HEK293 (cell line): ENCODE results near the gene EGR2.

ENCODE experiments used
- FEZF1 ChIP-seq: fragments of 450-650 bp; formaldehyde crosslinking; IDR thresholded peaks from 2 replicates; pipeline ENCODE4 v1.5.1; 2016; ENCODE audit warnings: missing biosample characterization, missing genetic modification characterization
- GFI1B ChIP-seq: fragments of 450-650 bp; formaldehyde crosslinking; IDR thresholded peaks from 2 replicates; pipeline ENCODE4 v1.5.1; 2016; ENCODE audit warnings: missing biosample characterization, missing genetic modification characterization
- GLI4 ChIP-seq: fragments of 450-650 bp; formaldehyde crosslinking; IDR thresholded peaks from 2 replicates; pipeline ENCODE4 v1.5.1; 2016; ENCODE audit warnings: missing biosample characterization, missing genetic modification characterization
- GLIS2 ChIP-seq: fragments of 450-650 bp; formaldehyde crosslinking; IDR thresholded peaks from 2 replicates; pipeline ENCODE4 v1.5.1; 2016; ENCODE audit warnings: missing biosample characterization, missing genetic modification characterization
- HIC1 ChIP-seq: fragments of 450-650 bp; formaldehyde crosslinking; IDR thresholded peaks from 2 replicates; pipeline ENCODE4 v1.5.1; 2016; ENCODE audit warnings: missing biosample characterization, missing genetic modification characterization
- KLF10 ChIP-seq: fragments of 450-650 bp; IDR thresholded peaks from 2 replicates; pipeline ENCODE4 v1.5.1; 2018; ENCODE audit warnings: missing biosample characterization, mild to moderate bottlenecking, missing genetic modification characterization
- MZF1 ChIP-seq: fragments of 450-650 bp; formaldehyde crosslinking; IDR thresholded peaks from 2 replicates; pipeline ENCODE4 v1.5.1; 2017; ENCODE audit warnings: missing biosample characterization, missing genetic modification characterization, borderline replicate concordance
- OSR2 ChIP-seq: fragments of 450-650 bp; formaldehyde crosslinking; IDR thresholded peaks from 2 replicates; pipeline ENCODE4 v1.5.1; 2016; ENCODE audit warnings: missing biosample characterization, missing genetic modification characterization
- SP3 ChIP-seq: fragments of 450-650 bp; formaldehyde crosslinking; IDR thresholded peaks from 2 replicates; pipeline ENCODE4 v1.5.1; 2016; ENCODE audit warnings: missing biosample characterization, missing genetic modification characterization
- TCF7L2 ChIP-seq: IDR thresholded peaks from 2 replicates; pipeline ENCODE4 v1.6.1; 2011; ENCODE audit warnings: low read depth, mild to moderate bottlenecking, inconsistent platforms, low read length, moderate library complexity, borderline replicate concordance
- WT1 ChIP-seq: fragments of 450-650 bp; formaldehyde crosslinking; IDR thresholded peaks from 2 replicates; pipeline ENCODE4 v1.5.1; 2016; ENCODE audit warnings: missing biosample characterization, missing genetic modification characterization
- ZBTB10 ChIP-seq: fragments of 450-650 bp; formaldehyde crosslinking; IDR thresholded peaks from 2 replicates; pipeline ENCODE4 v1.5.1; 2016; ENCODE audit warnings: missing biosample characterization, missing genetic modification characterization
- ZBTB20 ChIP-seq: fragments of 450-650 bp; formaldehyde crosslinking; IDR thresholded peaks from 2 replicates; pipeline ENCODE4 v1.5.1; 2016; ENCODE audit warnings: missing biosample characterization, missing genetic modification characterization
- ZBTB26 ChIP-seq: fragments of 450-650 bp; formaldehyde crosslinking; optimal IDR thresholded peaks from 2 replicates; pipeline ENCODE3; 2016; ENCODE audit warnings: missing biosample characterization, mild to moderate bottlenecking, missing genetic modification characterization
- ZBTB8A ChIP-seq: fragments of 450-650 bp; formaldehyde crosslinking; IDR thresholded peaks from 2 replicates; pipeline ENCODE4 v1.5.1; 2016; ENCODE audit warnings: missing biosample characterization, missing genetic modification characterization
- ZEB2 ChIP-seq: fragments of 450-650 bp; formaldehyde crosslinking; IDR thresholded peaks from 2 replicates; pipeline ENCODE4 v1.5.1; 2016; ENCODE audit warnings: missing biosample characterization, missing genetic modification characterization
- ZFP37 ChIP-seq: fragments of 450-650 bp; formaldehyde crosslinking; IDR thresholded peaks from 2 replicates; pipeline ENCODE4 v1.5.1; 2016; ENCODE audit warnings: missing biosample characterization, missing genetic modification characterization
- ZNF121 ChIP-seq: fragments of 450-650 bp; formaldehyde crosslinking; IDR thresholded peaks from 2 replicates; pipeline ENCODE4 v1.5.1; 2016; ENCODE audit warnings: missing biosample characterization, missing genetic modification characterization
- ZNF140 ChIP-seq: fragments of 450-650 bp; formaldehyde crosslinking; IDR thresholded peaks from 2 replicates; pipeline ENCODE4 v1.5.1; 2016; ENCODE audit warnings: missing biosample characterization, missing genetic modification characterization
- ZNF169 ChIP-seq: fragments of 450-650 bp; formaldehyde crosslinking; IDR thresholded peaks from 2 replicates; pipeline ENCODE4 v1.5.1; 2016; ENCODE audit warnings: missing biosample characterization, missing genetic modification characterization
- ZNF174 ChIP-seq: fragments of 450-650 bp; formaldehyde crosslinking; IDR thresholded peaks from 2 replicates; pipeline ENCODE4 v1.5.0; 2017; ENCODE audit warnings: missing biosample characterization, mild to moderate bottlenecking, missing genetic modification characterization
- ZNF175 ChIP-seq: fragments of 450-650 bp; formaldehyde crosslinking; IDR thresholded peaks from 2 replicates; pipeline ENCODE4 v1.5.1; 2016; ENCODE audit warnings: missing biosample characterization, missing genetic modification characterization
- ZNF221 ChIP-seq: fragments of 450-650 bp; formaldehyde crosslinking; IDR thresholded peaks from 2 replicates; pipeline ENCODE4 v1.5.1; 2017; ENCODE audit warnings: missing biosample characterization, missing genetic modification characterization, borderline replicate concordance
- ZNF23 ChIP-seq: fragments of 450-650 bp; formaldehyde crosslinking; IDR thresholded peaks from 2 replicates; pipeline ENCODE4 v1.5.1; 2016; ENCODE audit warnings: missing biosample characterization, missing genetic modification characterization, borderline replicate concordance
- ZNF248 ChIP-seq: fragments of 450-650 bp; formaldehyde crosslinking; IDR thresholded peaks from 2 replicates; pipeline ENCODE4 v1.5.1; 2017; ENCODE audit warnings: missing biosample characterization, missing genetic modification characterization
- ZNF311 ChIP-seq: fragments of 450-650 bp; formaldehyde crosslinking; IDR thresholded peaks from 2 replicates; pipeline ENCODE4 v1.5.1; 2017; ENCODE audit warnings: missing biosample characterization, missing genetic modification characterization, borderline replicate concordance
- ZNF335 ChIP-seq: fragments of 450-650 bp; formaldehyde crosslinking; conservative IDR thresholded peaks from 2 replicates; pipeline ENCODE4 v1.5.1; 2016; ENCODE audit warnings: missing biosample characterization, missing genetic modification characterization
- ZNF354C ChIP-seq: fragments of 450-650 bp; formaldehyde crosslinking; IDR thresholded peaks from 2 replicates; pipeline ENCODE4 v1.5.1; 2016; ENCODE audit warnings: missing biosample characterization, missing genetic modification characterization, low read depth, borderline replicate concordance
- ZNF404 ChIP-seq: fragments of 450-650 bp; formaldehyde crosslinking; IDR thresholded peaks from 2 replicates; pipeline ENCODE4 v1.5.1; 2017; ENCODE audit warnings: missing biosample characterization, missing genetic modification characterization
- ZNF501 ChIP-seq: fragments of 450-650 bp; formaldehyde crosslinking; IDR thresholded peaks from 2 replicates; pipeline ENCODE4 v1.5.1; 2016; ENCODE audit warnings: missing biosample characterization, missing genetic modification characterization
- ZNF514 ChIP-seq: fragments of 450-650 bp; formaldehyde crosslinking; IDR thresholded peaks from 2 replicates; pipeline ENCODE4 v1.5.1; 2016; ENCODE audit warnings: missing biosample characterization, missing genetic modification characterization
- ZNF529 ChIP-seq: fragments of 450-650 bp; formaldehyde crosslinking; IDR thresholded peaks from 2 replicates; pipeline ENCODE4 v1.5.1; 2017; ENCODE audit warnings: missing genetic modification characterization, missing biosample characterization; ENCODE audit not compliant: insufficient replicate concordance
- ZNF610 ChIP-seq: fragments of 450-650 bp; formaldehyde crosslinking; IDR thresholded peaks from 2 replicates; pipeline ENCODE4 v1.5.1; 2016; ENCODE audit warnings: missing biosample characterization, missing genetic modification characterization, borderline replicate concordance
- ZNF623 ChIP-seq: fragments of 450-650 bp; formaldehyde crosslinking; IDR thresholded peaks from 2 replicates; pipeline ENCODE4 v1.5.1; 2016; ENCODE audit warnings: missing biosample characterization, missing genetic modification characterization
- ZNF658 ChIP-seq: fragments of 450-650 bp; formaldehyde crosslinking; IDR thresholded peaks from 2 replicates; pipeline ENCODE4; 2016; ENCODE audit warnings: missing biosample characterization, missing genetic modification characterization
- ZNF837 ChIP-seq: fragments of 450-650 bp; formaldehyde crosslinking; IDR thresholded peaks from 2 replicates; pipeline ENCODE4 v1.5.1; 2016; ENCODE audit warnings: missing biosample characterization, missing genetic modification characterization
- ZSCAN23 ChIP-seq: fragments of 450-650 bp; formaldehyde crosslinking; IDR thresholded peaks from 2 replicates; pipeline ENCODE4 v1.5.1; 2016; ENCODE audit warnings: missing biosample characterization, missing genetic modification characterization

Gene EGR2

GRCh38 chr10:62805231-62806099 lies 10.7 kb downstream of the EGR2 start (continued):
- TF ChIP-seq HIC1 (tag by site-specific recombination), result no peak
- TF ChIP-seq GLI4 (tag by site-specific recombination), result no peak
- TF ChIP-seq ZNF335 (tag by site-specific recombination), result no peak
- TF ChIP-seq ZFP37, result 0 out of 2 replicates have a peak, but pooled peaks have one; percentile 23
- peak; percentile 66 for TF ChIP-seq ZBTB20 (tag by site-specific recombination)
- no peak for TF ChIP-seq MZF1 (tag by site-specific recombination)
- no peak for TF ChIP-seq ZNF404 (tag by site-specific recombination)
- TF ChIP-seq ZNF514 (tag by site-specific recombination), result no peak
- TF ChIP-seq ZNF658 (tag by site-specific recombination), result no peak
- no peak for TF ChIP-seq ZNF140 (tag by site-specific recombination)
- no peak for TF ChIP-seq ZNF623 (tag by site-specific recombination)
- no peak for TF ChIP-seq OSR2 (tag by site-specific recombination)
- no peak for TF ChIP-seq ZNF121
- TF ChIP-seq ZNF221, result no peak
- TF ChIP-seq ZNF169 (tag by site-specific recombination), result 0 out of 2 replicates have a peak, but pooled peaks have one; percentile 40
- TF ChIP-seq ZNF248 (tag by site-specific recombination), result no peak
- peak; percentile 17; the same call in 1 of the 2 replicates for TF ChIP-seq ZNF501
- no peak for TF ChIP-seq ZNF837 (tag by site-specific recombination)
- no peak for TF ChIP-seq ZNF175 (tag by site-specific recombination)
- TF ChIP-seq ZBTB8A (tag by site-specific recombination), result no peak
- TF ChIP-seq ZNF23 (tag by site-specific recombination), result no peak
- no peak for TF ChIP-seq ZNF311 (tag by site-specific recombination)
- no peak for TF ChIP-seq ZBTB10 (tag by site-specific recombination)
- no peak for TF ChIP-seq FEZF1 (tag by site-specific recombination)
- no peak for TF ChIP-seq TCF7L2
- TF ChIP-seq ZSCAN23, result no peak
- peak; percentile 60; the same call in 1 of the 2 replicates for TF ChIP-seq SP3 (tag by site-specific recombination)
- no peak for TF ChIP-seq ZNF610 (tag by site-specific recombination)
- TF ChIP-seq KLF10 (tag by site-specific recombination), result no peak
- TF ChIP-seq GLIS2, result peak; percentile 84
- no peak for TF ChIP-seq ZNF354C (tag by site-specific recombination)
- no peak for TF ChIP-seq ZNF174 (tag by site-specific recombination)
- no peak for TF ChIP-seq ZEB2
- TF ChIP-seq ZBTB26 (tag by site-specific recombination), result peak; percentile 88
- TF ChIP-seq ZNF529 (tag by site-specific recombination), result no peak
- no peak for TF ChIP-seq GFI1B (tag by site-specific recombination)
- no peak for TF ChIP-seq WT1 (tag by site-specific recombination)
